GM19455 (cell line): ENCODE results near the gene PDE2A.

ENCODE experiments used
- ATAC-seq: cut with Tn5 transposase; IDR thresholded peaks from one replicate; pipeline ENCODE4 v1.9.1; 2021; ENCODE audit not compliant: unreplicated experiment

PDE2A gene

DNA sequence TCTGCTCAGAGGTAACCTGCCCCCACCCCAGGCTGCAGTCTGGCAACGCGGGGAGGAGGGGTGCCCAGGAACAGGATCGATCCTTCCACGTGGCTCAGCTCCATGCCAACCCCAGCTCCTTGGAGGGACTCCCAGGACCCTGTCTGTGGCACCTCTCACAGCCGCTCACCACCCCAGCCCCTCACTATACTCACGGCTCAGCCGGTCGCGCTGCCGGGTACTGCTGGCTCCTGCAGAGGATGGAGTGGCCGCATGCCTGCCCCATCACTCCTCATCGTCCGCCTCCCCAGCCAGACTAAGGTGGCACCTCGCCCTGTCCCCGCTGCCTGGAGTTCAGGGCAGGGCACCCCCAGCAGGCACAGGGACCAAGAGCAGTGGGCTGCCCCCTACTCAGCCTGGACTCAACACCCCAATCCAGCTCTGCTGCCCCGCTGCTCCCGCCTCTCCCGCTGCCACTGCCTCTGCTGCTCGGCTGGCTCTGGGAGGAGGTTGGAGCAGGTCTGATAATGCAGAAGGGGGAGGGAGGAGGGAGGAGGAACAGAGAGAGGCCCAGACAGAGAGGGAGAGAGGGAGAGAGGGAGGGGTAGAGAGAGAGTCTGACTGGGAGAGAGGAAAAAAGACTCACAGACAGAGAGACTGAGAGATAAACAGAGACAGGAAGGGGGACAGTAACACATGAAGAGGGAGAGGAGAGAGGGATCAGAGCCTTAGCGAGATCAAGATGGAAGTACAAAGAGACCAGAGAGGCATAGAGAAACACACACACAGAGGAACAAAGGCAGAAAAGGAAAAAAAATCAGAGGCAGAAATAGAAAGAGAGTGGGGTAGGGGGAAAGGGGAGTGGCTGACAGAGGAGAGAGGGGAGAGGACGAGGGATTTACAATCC lies at the start of gene PDE2A:
Gene PDE2A, minus strand, starts transcription at position 480 of the 886 bp plus-strand sequence. Its CDS starts 215 bp downstream, at position 265.
- ATAC-seq: no peak

DNA sequence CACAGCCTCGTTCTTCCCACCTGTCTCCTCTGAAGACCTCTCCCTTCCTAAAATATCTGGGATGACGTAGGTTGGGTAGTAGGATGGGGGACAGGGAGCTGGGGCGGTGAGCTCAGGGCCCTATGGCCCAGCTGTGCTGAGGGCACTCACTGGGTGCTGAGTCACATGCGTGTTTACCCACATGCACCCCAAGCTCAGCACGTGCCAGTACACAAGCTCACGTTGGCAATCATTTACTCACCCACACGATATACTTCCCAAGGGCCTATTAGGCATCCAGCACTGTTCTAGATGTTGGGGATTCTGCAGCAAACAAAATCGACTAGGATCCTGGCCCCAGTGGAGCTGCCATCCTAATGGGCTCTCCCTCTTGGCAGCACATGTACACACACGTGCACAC lies 49.3 kb upstream of the PDE2A start:
- no peak for ATAC-seq

DNA sequence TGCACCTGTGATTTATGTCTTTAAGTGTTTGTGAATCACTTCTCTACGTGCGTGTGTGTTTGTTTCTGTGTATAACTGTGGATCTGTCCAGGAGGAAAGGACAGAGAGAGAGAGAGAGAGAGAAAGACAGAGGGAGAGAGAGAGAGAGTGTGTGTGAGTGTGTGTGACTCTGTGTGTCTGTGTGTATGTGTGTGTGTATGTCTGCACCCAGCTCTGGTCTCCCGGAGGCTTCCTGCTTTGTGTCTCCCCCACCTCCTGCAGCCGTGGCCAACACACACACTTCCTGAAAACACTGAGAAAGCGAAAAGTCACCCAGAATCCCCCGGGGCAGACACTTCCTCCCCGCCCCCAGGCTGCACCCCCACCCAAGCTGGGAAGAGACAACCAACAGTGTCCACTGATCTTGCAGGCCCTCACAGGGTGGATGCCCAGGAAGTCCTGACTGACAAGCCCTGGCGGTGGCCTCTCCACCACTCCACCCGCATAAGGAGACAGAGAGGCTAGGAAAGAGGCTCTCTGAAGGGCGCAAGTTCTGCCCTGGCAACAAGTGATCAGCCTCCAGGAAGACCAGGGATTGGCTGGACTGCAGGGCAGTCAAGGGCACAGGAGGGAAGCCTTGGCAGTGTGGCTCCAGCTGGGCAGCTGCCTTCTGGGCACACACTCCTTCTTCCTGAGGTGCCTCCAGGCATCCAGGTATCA lies 48.0 kb upstream of the PDE2A start:
- peak; percentile 79 for ATAC-seq

DNA sequence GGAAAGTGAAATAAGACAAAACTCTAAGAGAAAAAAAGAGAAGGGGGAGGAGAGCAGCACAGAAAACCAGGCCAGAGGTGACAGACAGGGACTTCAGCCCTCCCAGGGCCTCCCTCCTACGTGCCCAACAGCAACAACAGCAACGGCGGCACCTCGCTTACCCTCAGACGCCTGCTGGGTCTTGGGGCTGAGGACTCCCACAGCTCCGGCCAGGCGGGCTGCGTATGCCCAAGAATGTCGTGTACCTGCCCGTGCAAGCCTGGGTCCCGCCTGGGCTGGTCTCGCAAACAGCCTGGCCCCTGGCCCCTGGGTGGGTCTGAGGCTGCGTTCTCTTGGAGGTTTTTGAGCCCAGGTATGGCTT lies 47.4 kb upstream of the PDE2A start:
- ATAC-seq: no peak

DNA sequence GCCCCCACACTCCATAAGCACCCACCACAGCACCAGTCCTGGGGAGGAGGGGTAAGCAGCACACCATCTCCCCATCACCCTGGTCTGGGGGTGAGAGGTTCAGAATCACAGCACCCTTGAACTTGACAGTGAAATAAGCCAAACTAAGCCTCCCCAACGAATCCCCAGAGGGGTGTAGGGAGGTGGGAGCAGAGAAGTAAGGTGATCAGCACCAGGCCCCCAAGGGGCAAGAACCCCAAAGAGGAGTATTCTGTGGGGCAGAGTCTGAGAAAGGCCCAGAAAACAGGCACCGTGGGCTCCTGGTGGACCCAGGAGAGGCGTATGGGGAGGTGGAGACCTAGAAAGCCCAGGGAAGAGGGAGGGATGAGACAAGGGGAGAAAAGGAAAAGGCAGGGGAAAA lies 47.1 kb upstream of the PDE2A start:
- ATAC-seq: no peak

DNA sequence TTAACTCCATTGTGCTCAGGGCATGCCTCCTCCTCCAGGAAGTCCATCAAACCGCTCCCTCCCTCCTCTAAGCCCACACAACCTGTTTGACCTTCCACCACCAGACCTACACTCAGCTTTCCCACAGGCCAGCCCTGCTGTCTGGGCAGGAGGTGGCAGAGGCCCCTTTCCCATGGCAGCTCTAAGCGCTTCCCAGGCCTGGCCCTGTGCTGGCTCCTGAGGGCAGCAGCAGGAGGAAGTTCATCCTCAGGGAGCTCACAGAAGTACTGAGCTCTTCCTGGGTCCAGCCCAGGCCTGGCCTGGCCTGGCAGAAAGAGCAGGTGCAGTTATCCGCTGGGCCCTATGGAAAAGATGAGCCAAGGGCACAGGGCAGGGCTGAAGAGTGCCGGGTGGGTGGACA lies 46.6 kb upstream of the PDE2A start:
- ATAC-seq: no peak

DNA sequence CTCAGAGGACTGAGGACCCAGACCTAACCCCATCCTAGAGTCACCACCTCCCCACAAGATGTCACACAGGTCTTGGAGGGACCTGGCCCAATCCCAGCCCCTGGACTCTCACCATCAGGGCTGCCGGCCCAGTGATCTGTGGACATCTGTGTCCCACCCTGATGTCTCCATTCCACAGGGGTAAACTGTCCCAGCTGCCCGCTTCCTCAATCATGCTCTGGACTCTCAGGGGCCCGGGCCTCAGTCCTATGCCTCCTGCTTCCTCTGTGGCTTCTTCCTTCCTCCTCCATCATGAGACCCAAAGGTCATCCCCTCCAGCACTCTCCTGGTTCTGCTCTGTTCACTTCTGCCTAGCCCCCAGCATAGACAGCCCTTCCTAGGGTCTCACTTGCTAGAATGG lies 45.8 kb upstream of the PDE2A start:
- no peak for ATAC-seq

DNA sequence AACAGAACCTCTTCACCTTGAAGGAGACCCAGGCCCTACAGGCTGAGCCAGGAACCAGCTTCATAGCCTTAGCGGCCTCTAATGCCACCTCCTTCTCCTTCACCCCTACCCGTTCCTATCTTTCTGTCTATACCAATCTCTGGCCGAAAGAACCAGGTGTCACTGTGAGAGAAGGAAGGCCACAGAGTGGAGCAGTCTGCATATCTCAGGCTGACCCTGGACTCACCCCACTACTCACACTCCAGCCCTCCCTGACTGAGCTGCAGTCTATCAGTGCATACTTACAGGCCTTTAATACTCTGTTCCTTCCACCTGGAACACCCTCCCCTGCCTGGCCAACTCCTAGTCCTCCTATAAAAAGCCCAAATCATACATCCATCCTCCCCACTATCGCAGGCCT lies 45.3 kb upstream of the PDE2A start:
- no peak for ATAC-seq

DNA sequence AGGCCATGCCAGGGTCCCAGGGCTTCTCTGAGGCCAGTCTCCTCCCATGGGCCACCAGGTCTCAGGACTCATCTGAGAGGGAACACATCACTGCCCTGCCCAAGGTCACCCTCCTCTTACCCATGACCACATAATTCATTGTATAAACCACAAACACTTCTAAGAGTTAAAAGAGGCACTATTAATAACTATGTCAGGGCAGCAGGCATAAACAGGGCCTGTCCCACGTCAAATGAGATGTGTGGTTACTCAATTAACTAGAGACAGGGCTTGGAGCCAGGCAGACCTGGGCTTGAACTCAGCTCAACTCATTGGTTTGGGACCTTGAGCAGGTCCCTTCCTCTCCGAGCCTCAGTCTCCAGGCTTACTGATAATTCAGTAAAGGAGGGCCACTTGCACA lies 44.9 kb upstream of the PDE2A start:
- no peak for ATAC-seq

DNA sequence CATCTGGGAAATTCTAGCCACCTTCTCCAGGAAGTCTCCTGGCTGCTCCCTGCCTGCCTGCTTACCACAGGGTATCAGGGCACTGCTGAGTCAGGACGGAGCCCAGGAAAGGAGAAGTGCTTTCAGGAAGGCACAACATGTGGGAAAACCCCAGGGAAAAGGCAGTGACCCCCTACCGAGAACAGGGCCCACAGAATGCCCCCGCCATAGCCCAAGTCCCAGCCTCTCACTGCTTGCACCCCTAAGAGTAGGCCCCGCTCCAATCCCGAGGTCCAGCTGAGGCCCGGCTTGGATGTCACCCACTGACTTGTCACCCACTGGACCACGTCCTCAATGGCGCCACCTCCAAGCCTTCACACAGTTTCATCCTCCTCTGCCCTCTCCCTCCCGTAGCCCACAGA lies 43.9 kb upstream of the PDE2A start:
- ATAC-seq: no peak

DNA sequence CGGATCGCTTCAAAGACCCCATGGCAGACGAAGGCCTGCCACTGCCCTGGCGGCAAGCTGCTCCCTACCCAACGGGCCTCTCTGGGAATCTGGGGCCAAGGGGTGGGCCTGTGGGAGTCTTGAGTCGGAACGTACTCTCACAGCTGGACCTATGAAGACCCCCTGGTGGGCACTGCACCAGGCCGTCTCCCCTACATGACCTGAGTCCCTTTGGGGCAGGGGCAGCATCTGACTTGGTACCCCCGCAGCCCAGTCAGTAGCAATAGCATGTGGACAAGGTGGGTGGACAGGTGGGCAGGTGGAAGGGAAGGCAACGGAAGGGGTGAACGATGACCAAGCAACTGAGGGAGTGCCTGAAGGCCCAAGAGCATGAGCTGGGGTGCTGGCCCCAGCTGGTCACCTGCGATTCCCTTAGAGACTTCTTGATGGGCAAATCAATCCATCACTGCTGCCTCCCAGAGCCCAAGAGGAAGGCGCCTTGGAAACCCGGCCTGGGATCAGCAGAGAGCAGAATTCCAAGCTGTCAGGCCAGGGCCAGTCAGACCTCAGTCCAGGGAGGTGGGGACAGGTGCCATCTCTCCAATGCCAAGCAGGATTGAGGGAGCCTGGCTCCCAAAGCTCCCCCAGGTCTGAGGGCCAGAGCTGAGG lies 42.7 kb upstream of the PDE2A start:
- ATAC-seq: no peak

DNA sequence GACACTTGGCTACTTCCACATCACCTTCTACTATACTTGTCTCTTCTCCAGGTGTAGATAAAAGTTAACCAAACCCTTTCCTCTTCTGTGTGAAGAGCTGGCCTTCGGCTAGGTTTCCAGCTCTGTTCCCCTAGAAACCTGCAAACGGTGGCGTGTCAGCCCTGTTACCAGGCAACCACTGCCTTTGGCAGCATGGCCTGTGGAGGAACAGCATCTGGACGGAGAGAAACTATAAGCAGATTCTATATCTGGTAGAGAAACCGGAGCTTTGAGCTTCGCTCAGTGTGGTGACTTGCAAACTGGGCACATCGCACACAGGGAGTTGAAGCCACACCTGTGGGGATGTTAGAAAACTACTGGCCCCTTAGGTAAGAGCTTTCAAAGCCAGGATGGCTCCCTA lies 42.1 kb upstream of the PDE2A start:
- ATAC-seq: no peak

DNA sequence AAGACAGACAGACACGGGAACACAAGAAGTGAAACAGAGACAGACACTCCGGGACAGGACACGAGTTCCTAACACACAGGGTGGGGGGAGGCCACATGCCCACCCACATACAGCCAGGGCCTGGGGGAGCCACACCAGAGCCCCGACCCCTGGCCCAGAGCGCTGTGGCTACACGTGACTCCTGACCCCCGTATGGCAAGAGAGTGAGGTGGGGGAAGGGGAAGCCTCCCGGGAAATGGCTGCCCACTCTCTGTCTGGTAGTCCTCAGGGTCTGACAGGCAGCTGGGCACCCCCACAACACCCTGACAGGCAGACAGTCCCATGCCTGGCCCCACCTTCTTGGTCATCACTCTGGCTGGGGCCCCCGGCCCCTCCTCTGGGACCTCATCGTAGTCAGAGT lies 38.6 kb upstream of the PDE2A start:
- no peak for ATAC-seq

DNA sequence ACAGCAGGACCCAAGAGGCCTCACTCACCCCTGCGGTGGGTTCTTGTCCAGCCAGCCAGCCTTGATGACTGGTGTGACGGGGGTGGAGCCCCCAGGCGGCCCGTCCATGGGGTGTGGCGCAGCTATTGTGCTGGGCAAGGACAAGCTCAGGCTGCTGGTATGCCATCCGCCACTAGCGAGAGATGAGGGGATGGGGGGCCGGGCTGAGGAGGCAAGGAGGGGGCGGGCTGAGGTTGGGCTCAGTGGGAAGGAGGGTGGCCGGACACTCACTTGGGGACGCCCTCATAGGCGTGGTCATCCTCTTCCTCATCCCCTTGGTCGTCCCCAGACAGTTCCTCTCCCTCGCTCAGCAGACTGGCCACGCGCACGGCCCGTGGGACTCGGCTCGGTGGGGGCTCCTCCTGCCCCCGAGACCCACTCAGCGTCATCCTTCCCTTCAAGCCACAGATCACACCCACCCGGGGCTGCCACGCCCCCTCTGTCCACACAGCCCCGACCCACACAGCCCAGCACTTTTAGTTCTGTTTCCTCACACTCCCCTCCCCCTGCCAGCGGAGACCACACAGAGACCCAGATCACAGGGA lies 38.0 kb upstream of the PDE2A start:
- ATAC-seq: no peak

DNA sequence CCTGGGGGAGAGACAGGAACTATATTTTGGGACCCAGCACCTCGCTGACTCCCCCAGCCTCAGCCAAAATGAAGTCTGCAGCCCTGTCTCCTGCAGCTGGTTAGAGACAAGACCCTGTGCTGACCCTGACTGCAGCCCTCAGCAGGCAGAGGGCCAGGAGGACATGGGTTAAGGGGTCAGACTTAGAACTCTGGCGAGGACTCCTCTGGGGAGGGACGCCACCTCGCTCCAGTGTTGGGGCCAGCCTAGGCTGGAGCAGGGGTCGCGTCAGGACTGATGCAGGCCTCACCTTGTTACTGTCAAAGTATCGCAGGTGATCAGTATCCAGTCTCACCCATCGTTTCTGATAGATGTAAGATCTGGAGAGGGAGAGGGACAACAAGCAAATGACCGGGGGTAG lies 36.9 kb upstream of the PDE2A start:
- ATAC-seq: no peak

DNA sequence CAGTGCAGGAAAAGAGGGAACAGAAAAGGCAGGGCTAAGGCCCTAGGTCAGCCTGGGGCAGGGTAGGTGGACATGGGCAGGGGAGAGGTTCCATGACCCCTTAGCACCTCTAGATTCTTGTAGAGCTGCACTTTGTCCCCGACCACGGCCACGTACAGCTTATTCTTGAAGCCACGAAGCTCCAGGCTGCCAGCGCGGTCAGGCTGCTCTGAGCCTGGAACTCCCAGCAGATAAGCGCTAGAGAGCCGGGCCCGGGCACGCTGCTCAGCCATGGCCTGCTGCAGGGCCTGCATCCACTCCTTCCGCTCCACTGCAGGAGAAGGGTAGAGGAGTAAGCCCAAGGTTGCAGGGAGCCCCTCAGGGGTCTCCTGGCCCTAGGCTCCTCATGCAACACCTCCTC lies 36.1 kb upstream of the PDE2A start:
- ATAC-seq: no peak

DNA sequence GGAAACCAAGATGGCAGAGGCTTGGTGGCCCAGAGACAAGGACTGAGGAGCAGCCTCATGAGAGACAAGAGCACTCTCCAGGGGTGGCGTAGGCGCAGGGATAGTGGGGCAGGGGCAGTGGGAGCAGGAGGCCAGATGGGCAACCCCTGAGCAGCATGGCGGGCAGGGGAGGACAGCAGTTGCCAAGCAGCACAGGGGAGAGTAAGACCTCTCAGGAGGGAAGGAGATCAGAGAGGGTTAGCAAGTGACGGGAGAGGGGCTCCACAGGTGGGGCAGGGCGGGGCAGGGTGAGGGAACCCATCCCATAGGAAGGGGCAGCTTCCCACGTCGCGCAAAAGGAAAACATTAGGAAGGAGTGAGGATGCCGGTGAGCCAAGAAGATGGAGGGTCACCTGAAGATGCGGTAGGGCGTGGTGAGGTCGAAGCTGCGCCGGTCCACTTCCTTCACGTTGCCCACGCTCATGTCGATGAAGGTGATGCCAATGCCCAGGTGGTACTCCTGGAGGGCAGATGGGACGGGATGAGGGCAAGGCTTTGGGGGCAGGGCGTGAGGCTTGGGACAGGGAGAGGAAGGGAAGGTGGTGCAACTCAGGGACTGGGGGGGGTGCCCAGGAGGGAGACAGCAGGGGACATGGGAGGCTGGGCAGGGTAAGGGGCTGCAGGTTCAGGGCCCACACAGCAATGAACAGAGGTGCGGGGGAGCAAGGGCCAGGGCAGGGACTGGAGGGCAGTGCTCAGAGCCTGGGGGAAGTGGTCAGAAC lies 35.4 kb upstream of the PDE2A start:
- no peak for ATAC-seq

DNA sequence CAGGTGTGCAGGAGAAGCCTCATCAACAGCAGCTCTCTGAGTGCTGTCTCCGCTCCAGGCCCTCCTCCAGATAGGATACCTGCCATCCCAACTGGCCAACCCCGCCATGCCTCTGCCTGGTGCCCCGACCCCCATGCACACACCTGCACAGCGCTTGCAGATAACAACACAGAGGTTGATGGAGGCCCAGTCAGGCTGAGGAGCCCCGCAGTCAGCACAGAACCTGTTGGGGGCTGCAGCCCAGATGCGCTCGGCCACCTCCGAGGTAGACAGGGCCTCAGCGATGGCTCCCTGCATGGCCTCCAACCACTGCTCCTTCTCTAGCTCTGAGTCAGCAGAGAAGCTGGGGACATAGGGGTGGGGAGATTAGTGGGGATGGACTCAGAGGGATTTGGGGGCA lies 32.8 kb upstream of the PDE2A start:
- no peak for ATAC-seq

DNA sequence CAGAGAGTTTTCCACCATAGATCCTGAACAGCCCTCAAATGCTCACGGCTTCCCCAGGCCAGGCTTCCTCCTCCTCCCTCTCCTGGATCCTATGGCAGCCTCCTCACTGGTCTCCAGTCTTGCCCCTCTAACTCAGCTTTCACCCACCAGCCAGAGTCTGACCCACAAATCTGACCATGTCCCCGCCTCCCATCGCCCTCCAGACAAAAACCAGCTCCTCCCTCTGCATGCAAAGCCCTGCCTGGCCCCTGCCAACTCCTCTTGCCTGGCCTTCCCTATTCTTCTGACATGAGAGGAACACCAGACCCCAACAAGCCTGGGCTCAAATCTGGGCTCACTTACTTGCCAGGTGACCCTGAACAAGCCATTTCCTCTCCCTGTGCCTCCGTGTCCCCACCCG lies 32.4 kb upstream of the PDE2A start:
- no peak for ATAC-seq

DNA sequence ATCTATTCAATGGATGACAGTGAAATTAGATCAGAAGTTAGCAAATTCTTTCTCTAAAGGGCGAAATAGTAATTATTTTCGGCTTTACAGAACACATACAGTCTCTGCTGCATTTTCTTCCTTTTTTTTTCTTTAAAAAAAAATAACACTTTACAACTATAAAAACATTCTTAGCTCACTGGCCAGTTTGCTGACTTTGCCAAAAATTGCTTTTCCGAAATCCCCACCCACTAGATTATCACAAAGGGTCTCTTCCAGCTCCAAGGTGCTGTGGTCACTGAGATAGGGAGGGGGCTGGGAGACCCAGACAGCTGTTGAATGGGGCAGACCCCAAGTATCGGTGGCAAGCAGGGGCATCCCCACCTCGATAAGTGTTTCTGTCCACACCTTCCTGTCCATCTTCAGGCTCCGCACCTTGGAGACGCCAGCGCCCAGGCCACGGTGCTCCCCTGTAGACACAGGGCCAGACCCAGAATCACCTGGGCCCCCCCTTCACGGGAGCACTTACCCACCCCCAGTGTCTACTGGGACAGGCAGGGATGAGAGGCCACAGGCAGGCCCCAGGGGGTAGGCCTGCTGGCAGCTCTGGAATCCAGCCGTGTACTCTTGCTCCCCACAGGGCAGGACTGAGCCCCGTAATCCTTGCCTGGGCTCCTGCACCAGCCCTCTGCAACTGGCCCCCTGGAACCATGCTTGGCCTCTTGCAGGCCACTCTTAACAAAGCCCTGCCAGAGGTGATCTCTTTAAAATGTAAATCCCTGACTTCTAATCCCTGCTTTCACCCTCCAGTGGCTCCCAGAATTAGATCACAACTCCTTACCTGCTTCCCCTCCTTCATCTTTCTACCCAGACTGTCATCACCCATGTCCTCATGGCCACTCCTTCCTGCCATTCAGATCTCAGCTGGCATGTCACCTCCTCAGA lies 31.5 kb upstream of the PDE2A start:
- ATAC-seq: no peak
